Amygdala (tissue), 56 donors: ENCODE data around the gene EID2.
A peak's percentile ranks its signal among the peaks of the same experiment; 100 is the strongest.

Experiments
- DNase-seq, 56 donors: peaks; one replicate each; lab custom pipeline; 2025; lab: John Stamatoyannopoulos, UW

EID2 gene

GRCh38 chr19:39539518-39540332 is at the start of gene EID2:
Gene EID2 (minus strand): TSS chr19:39540161. CDS start chr19:39540079, 82 bp downstream.
- peak; percentile 51 to 97 (median 90) for DNase-seq

- no peak for DNase-seq
These were observed 48.1 kb upstream of the EID2 start for GRCh38 chr19:39588066-39588465.

GRCh38 chr19:39587496-39587895 is 47.5 kb upstream of the EID2 start:
- no peak for DNase-seq

- no peak for DNase-seq
These were observed 43.1 kb upstream of the EID2 start for GRCh38 chr19:39582891-39583625.

GRCh38 chr19:39582442-39582841 is 42.5 kb upstream of the EID2 start:
- no peak for DNase-seq

DNA sequence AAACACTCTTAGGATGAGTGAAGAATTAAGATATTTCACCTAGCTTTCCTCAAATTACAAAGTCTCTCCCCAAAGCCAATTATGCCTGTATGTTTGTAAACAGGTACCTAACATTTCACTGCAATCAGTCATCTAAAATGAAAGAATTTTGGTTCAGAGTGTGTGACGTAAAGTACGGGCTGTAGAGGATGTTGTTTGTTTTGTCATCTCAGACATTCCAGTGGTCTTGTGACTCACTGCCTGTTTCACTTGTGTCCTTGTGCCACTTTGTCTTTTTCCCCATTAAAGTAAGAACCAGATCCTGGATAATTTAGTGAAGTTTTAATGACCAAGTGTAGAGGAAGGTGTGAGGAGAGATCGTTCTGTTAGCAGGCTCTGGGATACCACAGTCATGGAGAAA is 28.6 kb upstream of the EID2 start:
- DNase-seq: no peak

- no peak for DNase-seq
These were observed 26.1 kb upstream of the EID2 start for GRCh38 chr19:39566064-39566463.

DNA sequence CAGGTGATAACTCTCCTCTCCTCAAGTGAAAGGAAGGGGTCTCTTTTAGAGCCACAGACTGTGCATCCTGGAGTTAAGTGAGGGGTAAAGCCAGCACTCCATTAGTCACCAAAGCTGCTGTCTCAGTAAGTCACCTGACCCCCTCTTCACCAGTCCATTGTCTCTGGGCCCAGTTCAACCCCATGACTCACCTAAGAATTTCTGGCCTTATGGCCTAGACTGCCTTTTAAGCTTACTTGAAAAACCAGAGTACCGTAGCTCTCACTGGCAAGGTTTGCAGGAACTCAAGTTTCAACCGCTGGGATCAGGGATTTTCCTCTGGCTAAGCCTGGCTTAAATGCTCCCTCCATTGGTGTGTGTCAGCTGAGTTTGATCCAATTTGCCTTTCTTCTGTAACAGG is 23.4 kb upstream of the EID2 start:
- DNase-seq: no peak

GRCh38 chr19:39558624-39559117 is 18.7 kb upstream of the EID2 start:
- no peak for DNase-seq

- no peak for DNase-seq
These were observed 18.1 kb upstream of the EID2 start for GRCh38 chr19:39557811-39558623.

DNA sequence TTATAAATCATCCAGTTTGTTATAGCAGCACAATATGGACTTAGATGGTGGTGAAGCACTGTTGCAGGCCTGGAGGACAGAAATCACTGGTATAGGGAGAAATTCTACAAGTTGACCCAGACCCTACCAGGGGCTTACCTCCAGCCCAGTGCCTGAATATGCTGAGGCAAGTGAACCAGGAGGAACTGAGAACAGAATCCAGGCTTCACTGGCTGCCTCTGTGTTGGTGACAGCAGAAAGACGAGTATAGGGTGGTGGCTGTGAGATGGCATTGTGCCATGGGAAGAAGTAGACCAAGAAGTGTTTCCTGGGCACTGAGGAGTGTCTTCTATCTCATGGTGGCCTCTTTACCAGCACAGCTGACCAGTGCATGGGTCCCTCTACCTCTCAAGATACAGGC is 15.9 kb upstream of the EID2 start:
- DNase-seq: peak in 1 of 56 donors; percentile 18

DNA sequence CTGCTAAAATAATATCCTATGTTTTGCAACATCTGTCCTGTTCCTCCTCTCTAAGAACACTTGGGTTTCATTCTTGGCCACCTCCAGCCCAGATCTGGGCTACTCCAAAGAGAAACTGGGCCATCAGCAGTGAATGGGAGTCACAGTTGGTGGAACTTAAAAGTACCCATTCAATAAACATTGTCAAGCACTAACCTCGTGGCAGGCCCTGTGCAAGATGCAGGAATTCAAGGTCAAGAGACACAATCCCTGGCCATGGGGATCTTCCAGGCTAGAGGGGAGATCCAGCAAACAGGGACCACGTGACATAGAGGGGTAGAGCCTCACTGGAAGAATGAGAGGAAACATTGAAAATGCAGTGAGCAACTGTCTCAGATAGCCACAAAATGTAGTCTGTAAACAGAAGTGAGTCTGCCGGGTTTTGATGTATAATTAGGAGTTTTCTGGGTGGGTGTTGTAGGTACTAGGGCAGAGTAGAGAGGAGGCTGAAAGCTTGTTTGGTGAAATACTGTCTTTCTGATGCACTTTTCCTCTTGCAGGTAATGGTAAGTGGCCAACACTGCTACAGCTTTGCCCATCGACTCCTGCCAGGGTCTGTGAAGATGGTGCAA is 14.8 kb upstream of the EID2 start:
- DNase-seq: no peak

GRCh38 chr19:39553082-39553652 is 13.2 kb upstream of the EID2 start:
- no peak for DNase-seq

GRCh38 chr19:39550197-39550596 is 10.2 kb upstream of the EID2 start:
- no peak for DNase-seq

DNA sequence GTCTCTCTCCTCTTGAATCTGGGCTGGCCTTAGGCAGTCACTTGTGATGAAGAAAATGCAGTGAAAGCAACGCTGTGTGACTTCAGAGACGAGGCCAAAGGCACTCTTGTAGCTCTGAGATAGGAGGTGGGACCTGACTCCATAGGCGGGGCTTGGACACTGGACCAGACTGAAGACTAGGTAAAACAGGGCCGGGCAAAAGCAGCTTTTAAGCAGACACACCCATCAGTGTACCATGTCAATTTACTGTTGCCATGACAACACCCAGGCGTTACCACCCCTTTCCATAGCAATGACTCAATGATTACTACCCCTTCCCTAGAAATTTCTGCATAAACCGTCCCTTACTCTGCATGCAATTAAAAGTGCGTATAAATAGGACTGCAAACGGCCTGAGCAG is 6.6 kb upstream of the EID2 start:
- no peak for DNase-seq

DNA sequence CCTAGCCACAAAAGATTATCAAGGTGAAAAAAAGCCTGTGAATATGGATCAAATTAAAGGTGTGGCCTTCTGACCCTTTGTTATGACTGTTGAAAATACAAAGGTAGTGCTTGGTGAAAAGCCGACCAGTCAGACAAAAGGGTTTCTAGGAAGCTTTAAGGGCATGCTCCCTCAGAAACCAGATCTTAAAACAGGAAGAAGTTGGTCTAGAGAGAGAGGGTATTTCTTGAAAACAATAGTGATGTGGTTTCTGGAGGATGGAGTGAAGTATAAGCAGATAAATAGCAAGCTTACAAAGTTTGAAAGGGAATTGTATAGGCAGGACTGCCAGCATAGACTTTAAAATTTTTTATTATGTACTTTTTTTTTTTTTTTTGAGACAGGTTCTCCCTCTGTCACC is 5.0 kb upstream of the EID2 start:
- no peak for DNase-seq

GRCh38 chr19:39544226-39544903 is 4.4 kb upstream of the EID2 start:
- DNase-seq: no peak

- no peak for DNase-seq
These were observed 3.5 kb upstream of the EID2 start for GRCh38 chr19:39543477-39543857.

DNA sequence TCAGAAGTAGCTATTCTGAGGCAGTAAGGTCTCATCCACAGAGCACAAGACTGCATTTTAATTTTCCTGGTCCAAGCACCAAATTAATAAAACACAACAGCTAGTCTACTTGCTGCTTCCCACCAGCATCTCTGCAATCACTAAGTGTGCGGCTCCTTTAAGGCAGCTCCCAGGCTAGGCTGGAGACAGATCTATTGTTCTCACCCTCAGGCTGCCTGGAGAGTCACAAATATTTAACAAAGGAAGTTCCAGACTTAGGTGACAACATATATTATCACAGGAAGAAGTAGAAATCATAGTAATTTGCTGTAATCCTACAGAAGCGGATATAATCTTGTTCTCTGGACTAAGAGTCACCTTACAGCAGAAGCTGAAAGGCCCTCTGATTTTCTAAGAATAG is 2.2 kb upstream of the EID2 start:
- DNase-seq: peak in 2 of 56 donors; percentile 8 to 12

DNA sequence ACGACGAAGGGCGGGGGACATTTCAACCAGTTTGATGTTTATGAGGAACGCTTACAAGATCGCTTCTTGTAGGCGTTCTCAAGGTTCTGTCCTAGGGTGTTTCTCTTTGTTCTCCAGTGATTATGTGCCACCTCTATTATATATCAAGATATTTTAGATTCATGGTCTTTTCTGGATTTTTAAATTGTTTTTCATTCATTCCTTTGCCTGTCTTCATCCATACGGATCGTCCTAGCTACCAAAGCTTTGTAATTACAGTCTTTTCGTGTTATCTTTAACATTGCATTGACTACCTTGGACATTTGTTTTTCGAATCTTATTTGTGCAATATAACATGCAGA is 342 bp upstream of the EID2 start:
- DNase-seq: no peak
